MM.1S (cell line): ENCODE results near the gene PERM1.
"Not testable (repeated sequence)": the region's sequence is repeated elsewhere in the genome, so short reads cannot be mapped to it uniquely, and the experiment has no call there.

Experiments used
- DNase-seq: peaks from one replicate; pipeline ENCODE4 v3.0.0-alpha.2; 2015
- H2AFZ ChIP-seq: fragments of 300-600 bp; sonication (generic); 2 replicates; pipeline ENCODE4 v1.6.0; 2016; ENCODE audit warnings: antibody characterized with exemption, low read length
- H3F3A ChIP-seq: fragments of 300-600 bp; sonication (generic); 2 replicates; pipeline ENCODE4 v1.6.1; 2016; ENCODE audit warnings: mild to moderate bottlenecking, antibody characterized with exemption, low read length, moderate library complexity, mixed read lengths; ENCODE audit not compliant: insufficient read depth
- H3K27ac ChIP-seq: fragments of 300-600 bp; sonication (generic); 2 replicates; pipeline ENCODE4 v1.5.1; 2016; ENCODE audit warnings: mild to moderate bottlenecking, low read length
- H3K27me3 ChIP-seq: fragments of 300-600 bp; sonication (generic); replicated peaks from 2 replicates; pipeline ENCODE4 v1.6.0; 2016; ENCODE audit warnings: low read length; ENCODE audit not compliant: insufficient read depth
- H3K36me3 ChIP-seq: fragments of 300-600 bp; sonication (generic); replicated peaks from 2 replicates; pipeline ENCODE4 v1.6.1; 2016; ENCODE audit warnings: mild to moderate bottlenecking, low read length, mixed read lengths; ENCODE audit not compliant: insufficient read depth
- H3K4me1 ChIP-seq: fragments of 300-600 bp; sonication (generic); 2 replicates; pipeline ENCODE4 v1.6.1; 2016; ENCODE audit warnings: low read length, mixed read lengths
- H3K4me2 ChIP-seq: fragments of 300-600 bp; sonication (generic); 2 replicates; pipeline ENCODE4 v1.6.0; 2016; ENCODE audit warnings: low read depth, low read length
- H3K4me3 ChIP-seq: fragments of 300-600 bp; sonication (generic); 2 replicates; pipeline ENCODE4 v1.5.1; 2016; ENCODE audit warnings: low read length, mixed read lengths
- H3K79me2 ChIP-seq: fragments of 300-600 bp; sonication (generic); 2 replicates; pipeline ENCODE4 v1.6.1; 2016; ENCODE audit warnings: mixed run types, low read length, mixed read lengths
- H3K9ac ChIP-seq: fragments of 300-600 bp; sonication (generic); 2 replicates; pipeline ENCODE4 v1.6.1; 2016; ENCODE audit warnings: low read length, mixed read lengths
- H3K9me2 ChIP-seq: fragments of 300-600 bp; sonication (generic); replicated peaks from 2 replicates; pipeline ENCODE4 v1.6.1; 2016; ENCODE audit warnings: mild to moderate bottlenecking, low read length, mixed read lengths; ENCODE audit not compliant: insufficient read depth
- H3K9me3 ChIP-seq: fragments of 300-600 bp; sonication (generic); replicated peaks from 2 replicates; pipeline ENCODE4 v1.6.1; 2016; ENCODE audit warnings: mild to moderate bottlenecking, low read length, mixed read lengths; ENCODE audit not compliant: insufficient read depth
- H4K20me1 ChIP-seq: fragments of 300-600 bp; sonication (generic); 2 replicates; pipeline ENCODE4 v1.6.1; 2016; ENCODE audit warnings: mild to moderate bottlenecking, low read length, moderate library complexity, mixed read lengths; ENCODE audit not compliant: insufficient read depth
- CTCF ChIP-seq: fragments of 300-600 bp; sonication (generic); IDR thresholded peaks from 2 replicates; pipeline ENCODE4 v1.5.1; 2016; ENCODE audit warnings: antibody characterized with exemption, low read length, mixed read lengths
- EZH2 ChIP-seq: fragments of 300-600 bp; sonication (generic); optimal IDR thresholded peaks from 2 replicates; pipeline ENCODE3; 2017; ENCODE audit warnings: low read depth, mild to moderate bottlenecking, antibody characterized with exemption, low read length, mixed read lengths
- EZH2phosphoT487 ChIP-seq: fragments of 300-600 bp; sonication (generic); IDR thresholded peaks from 2 replicates; pipeline ENCODE4 v1.6.1; 2018; ENCODE audit warnings: antibody characterized with exemption, low read length

The PERM1 gene

GRCh38 chr1:981955-982558 lies at the start of gene PERM1:
TSS of gene PERM1 (minus strand) at chr1:982093. CDS start at chr1:981029, 1,064 bp downstream.
- no peak within 1 kb of the TSS for H3K4me2 ChIP-seq
- no peaks in the 10 kb centered on the region for H3F3A ChIP-seq
- peaks cover 86% of the 10 kb centered on the region for H3K27me3 ChIP-seq
- no peak within 1 kb of the TSS for H3K27ac ChIP-seq
- TF ChIP-seq EZH2phosphoT487 = no peak
- TF ChIP-seq CTCF = no peak
- no peak for TF ChIP-seq EZH2
- peaks cover 6% of the 10 kb centered on the region; the same call in 1 of the 2 replicates for H3K4me1 ChIP-seq
- no peak for DNase-seq
- H2AFZ ChIP-seq = no peak within 1 kb of the TSS
- no peaks in the 10 kb centered on the region for H3K36me3 ChIP-seq
- no peaks in the 10 kb centered on the region for H3K9me3 ChIP-seq
- no peak within 1 kb of the TSS for H3K9ac ChIP-seq
- H3K4me3 ChIP-seq = no peak within 1 kb of the TSS
- H3K9me2 ChIP-seq = no peaks in the 10 kb centered on the region
- H4K20me1 ChIP-seq = no peaks in the 10 kb centered on the region
- H3K79me2 ChIP-seq = no peaks in the 10 kb centered on the region

DNA sequence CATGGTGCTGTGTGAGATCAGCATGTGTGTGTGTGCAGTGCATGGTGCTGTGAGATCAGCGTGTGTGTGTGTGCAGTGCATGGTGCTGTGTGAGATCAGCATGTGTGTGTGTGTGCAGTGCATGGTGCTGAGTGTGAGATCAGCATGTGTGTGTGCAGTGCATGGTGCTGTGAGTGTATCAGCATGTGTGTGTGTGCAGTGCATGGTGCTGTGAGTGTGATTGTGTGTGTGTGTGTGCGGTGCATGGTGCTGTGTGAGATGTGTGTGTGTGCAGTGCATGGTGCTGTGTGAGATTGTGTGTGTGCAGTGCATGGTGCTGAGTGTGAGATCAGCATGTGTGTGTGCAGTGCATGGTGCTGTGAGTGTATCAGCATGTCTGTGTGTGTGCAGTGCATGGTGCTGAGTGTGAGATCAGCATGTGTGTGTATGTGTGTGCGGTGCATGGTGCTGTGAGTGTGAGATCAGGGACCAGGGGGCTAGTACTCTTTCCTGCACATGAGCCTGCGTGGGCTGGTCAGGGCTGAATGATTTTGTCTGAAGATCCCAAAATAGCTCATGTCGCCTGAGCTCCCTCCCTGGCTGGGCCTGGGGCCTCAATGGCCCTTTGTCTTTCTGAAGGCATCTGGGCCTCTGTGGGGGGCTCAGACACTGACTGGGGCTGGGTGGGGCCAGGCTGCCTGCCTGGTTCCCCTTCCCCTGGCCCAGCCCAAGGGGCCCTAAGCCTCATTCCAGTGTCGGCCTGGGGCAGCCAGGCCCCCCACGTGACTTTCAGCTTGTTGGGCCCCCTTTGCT lies 49.2 kb upstream of the PERM1 start:
- not testable (repeated sequence) for H3K9me3 ChIP-seq, H2AFZ ChIP-seq, H3K4me2 ChIP-seq, H3K27ac ChIP-seq, H3K9ac ChIP-seq, H4K20me1 ChIP-seq, H3K79me2 ChIP-seq, H3K36me3 ChIP-seq, H3K9me2 ChIP-seq, DNase-seq, H3K4me1 ChIP-seq, H3F3A ChIP-seq, H3K4me3 ChIP-seq
- H3K27me3 ChIP-seq = peaks cover 60% of the 10 kb centered on the region

DNA sequence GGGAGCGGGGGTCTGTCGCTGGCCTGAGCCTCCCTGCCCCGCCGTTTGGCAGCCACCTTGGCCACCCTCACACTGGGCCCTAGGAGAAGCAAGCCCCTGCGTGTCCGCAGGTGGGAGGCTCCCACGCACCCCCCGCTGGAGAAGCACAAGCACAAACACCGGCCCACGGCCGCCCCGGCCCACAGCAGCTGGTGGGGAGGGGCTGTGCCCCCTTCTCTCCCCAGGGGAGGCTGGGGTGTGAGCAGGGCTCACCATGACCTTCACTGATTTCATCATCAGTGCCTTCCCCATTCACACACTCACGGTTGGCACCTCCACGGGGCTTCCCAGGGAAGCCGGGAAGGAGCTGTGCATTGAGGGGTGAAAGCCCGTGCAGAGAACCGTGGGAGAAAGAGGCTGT lies 45.9 kb upstream of the PERM1 start:
- no peak for DNase-seq
- H3K27me3 ChIP-seq = peaks cover 71% of the 10 kb centered on the region
- H3K9me2 ChIP-seq = no peaks in the 10 kb centered on the region
- H3K9me3 ChIP-seq = no peaks in the 10 kb centered on the region
- no peaks in the 10 kb centered on the region for H3K36me3 ChIP-seq
- H2AFZ ChIP-seq = no peak overlapping the region
- no peaks in the 10 kb centered on the region for H3F3A ChIP-seq
- H3K9ac ChIP-seq = no peak overlapping the region
- H3K79me2 ChIP-seq = no peaks in the 10 kb centered on the region
- no peaks in the 10 kb centered on the region for H4K20me1 ChIP-seq
- no peak for TF ChIP-seq EZH2
- TF ChIP-seq EZH2phosphoT487 = no peak
- TF ChIP-seq CTCF = no peak
- no peak overlapping the region for H3K4me2 ChIP-seq
- no peak overlapping the region for H3K4me3 ChIP-seq
- H3K27ac ChIP-seq = no peak overlapping the region
- H3K4me1 ChIP-seq = no peaks in the 10 kb centered on the region
